K562 (cell line): ENCODE data around the gene BCL2L12.

Source experiments
- BRCA1 ChIP-seq, 2 experiments: fragments of 450-650 bp in 1 of 2; sonication (generic) in 1 of 2; formaldehyde crosslinking in 1 of 2; IDR thresholded peaks; 2 replicates each; pipeline versions ENCODE4 v1.5.0 to v1.6.1; 2017 to 2020; ENCODE audit warnings: mild to moderate bottlenecking in 1 of 2, missing genetic modification reagents in 1 of 2
- CREM ChIP-seq: IDR thresholded peaks from 2 replicates; pipeline ENCODE4 v1.6.1; 2014; ENCODE audit warnings: antibody characterized with exemption, low read depth
- CTCF ChIP-seq, 3 experiments: IDR thresholded peaks in 2 of 3; conservative IDR thresholded peaks in 1 of 3; 2 replicates each; pipeline ENCODE4 v1.5.1; 2011 to 2012; ENCODE audit warnings: low read length in 3 of 3, mild to moderate bottlenecking in 3 of 3, control low read depth in 2 of 3, improper control_type of control experiment in 1 of 3, inconsistent platforms in 1 of 3, low read depth in 1 of 3, mixed read lengths in 1 of 3, moderate library complexity in 1 of 3; ENCODE audit not compliant: insufficient read depth in 2 of 3
- ESRRA ChIP-seq: fragments of 450-650 bp; IDR thresholded peaks from 2 replicates; pipeline ENCODE4 v1.6.1; 2014; ENCODE audit warnings: low read depth, mild to moderate bottlenecking, moderate library complexity, borderline replicate concordance
- FOS ChIP-seq: IDR thresholded peaks from 3 replicates; pipeline ENCODE4 v1.6.1; 2011; ENCODE audit not compliant: insufficient read length; ENCODE audit errors: extremely low read depth
- JUND ChIP-seq, 2 experiments: IDR thresholded peaks; 2 replicates in 1 of 2; 3 replicates in 1 of 2; pipeline ENCODE4 v1.6.1; 2011; ENCODE audit warnings: borderline replicate concordance in 2 of 2, low read depth in 2 of 2, low read length in 2 of 2, improper control_type of control experiment in 1 of 2, missing biosample characterization in 1 of 2, missing genetic modification characterization in 1 of 2, missing genetic modification reagents in 1 of 2
- POLR2A ChIP-seq: fragments of 450-650 bp; conservative IDR thresholded peaks from 2 replicates; pipeline ENCODE4 v1.6.1; 2016
- SMC3 ChIP-seq: conservative IDR thresholded peaks from 2 replicates; pipeline ENCODE4 v1.6.1; 2011; ENCODE audit warnings: low read depth, low read length, improper control_type of control experiment; ENCODE audit not compliant: insufficient read depth
- YY1 ChIP-seq, 3 experiments: IDR thresholded peaks; 2 replicates each; pipeline ENCODE4 v1.6.1; 2011; ENCODE audit warnings: low read length in 2 of 3, mild to moderate bottlenecking in 2 of 3, moderate library complexity in 2 of 3, borderline replicate concordance in 1 of 3, control low read depth in 1 of 3, low read depth in 1 of 3; ENCODE audit not compliant: insufficient read depth in 3 of 3, insufficient replicate concordance in 2 of 3, control insufficient read depth in 1 of 3, insufficient read length in 1 of 3; ENCODE audit errors: extremely low read depth in 1 of 3
- ZBTB26 ChIP-seq: fragments of 450-650 bp; formaldehyde crosslinking; IDR thresholded peaks from 2 replicates; pipeline ENCODE4 v1.4.0; 2022; ENCODE audit warnings: missing genetic modification characterization
- ZFP36 ChIP-seq: fragments of 150-350 bp; IDR thresholded peaks from 2 replicates; pipeline ENCODE4 v1.6.1; 2018; ENCODE audit warnings: low read length, low read depth; ENCODE audit not compliant: partially characterized antibody
- ZNF124 ChIP-seq: sonication (generic); formaldehyde crosslinking; IDR thresholded peaks from 2 replicates; pipeline ENCODE4 v1.8.1; 2022; ENCODE audit warnings: missing genetic modification reagents
- TF ChIP-seq, protein P1 (sequence below): fragments of 250-450 bp; sonication (Bioruptor Pico); IDR thresholded peaks from 2 replicates; pipeline ENCODE4 v1.6.1; 2021; ENCODE audit warnings: mild to moderate bottlenecking
- TF ChIP-seq, protein P2 (sequence below): fragments of 450-650 bp; IDR thresholded peaks from 2 replicates; pipeline ENCODE4 v1.6.1; 2016; ENCODE audit warnings: missing biosample characterization, missing genetic modification characterization

- no peak for TF ChIP-seq FOS
- no peak for TF ChIP-seq POLR2A
- TF ChIP-seq CTCF (IDR thresholded peaks at IDR 0.05 in 2 of 3, conservative IDR thresholded peaks at IDR 0.05 in 1 of 3; ENCODE audit: insufficient read depth in 2 of 3, low read depth in 1 of 3, low read length in 3 of 3) = no peak
- no peak for TF ChIP-seq BRCA1 (IDR thresholded peaks at IDR 0.05)
- TF ChIP-seq BRCA1 (CRISPR knock-in tag; IDR thresholded peaks at IDR 0.05) = no peak
- TF ChIP-seq ZFP36 = no peak
- no peak for TF ChIP-seq YY1 (IDR thresholded peaks at IDR 0.05; ENCODE audit: borderline replicate concordance in 1 of 3, control insufficient read depth in 1 of 3, extremely low read depth in 1 of 3, insufficient read depth in 3 of 3, insufficient read length in 1 of 3, insufficient replicate concordance in 2 of 3, low read depth in 1 of 3, low read length in 2 of 3)
- no peak for TF ChIP-seq ESRRA
- TF ChIP-seq, protein P1, sequence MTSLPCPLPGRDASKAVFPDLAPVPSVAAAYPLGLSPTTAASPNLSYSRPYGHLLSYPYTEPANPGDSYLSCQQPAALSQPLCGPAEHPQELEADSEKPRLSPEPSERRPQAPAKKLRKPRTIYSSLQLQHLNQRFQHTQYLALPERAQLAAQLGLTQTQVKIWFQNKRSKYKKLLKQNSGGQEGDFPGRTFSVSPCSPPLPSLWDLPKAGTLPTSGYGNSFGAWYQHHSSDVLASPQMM (CRISPR knock-in tag) = no peak
- no peak for TF ChIP-seq JUND (IDR thresholded peaks at IDR 0.05; ENCODE audit: borderline replicate concordance, low read depth, low read length)
- no peak for TF ChIP-seq JUND (tag; IDR thresholded peaks at IDR 0.05; ENCODE audit: borderline replicate concordance, low read depth, low read length)
- TF ChIP-seq ZNF124 (CRISPR knock-in tag) = no peak
- TF ChIP-seq ZBTB26 (CRISPR knock-in tag) = no peak
- no peak for TF ChIP-seq SMC3
- TF ChIP-seq, protein P2, sequence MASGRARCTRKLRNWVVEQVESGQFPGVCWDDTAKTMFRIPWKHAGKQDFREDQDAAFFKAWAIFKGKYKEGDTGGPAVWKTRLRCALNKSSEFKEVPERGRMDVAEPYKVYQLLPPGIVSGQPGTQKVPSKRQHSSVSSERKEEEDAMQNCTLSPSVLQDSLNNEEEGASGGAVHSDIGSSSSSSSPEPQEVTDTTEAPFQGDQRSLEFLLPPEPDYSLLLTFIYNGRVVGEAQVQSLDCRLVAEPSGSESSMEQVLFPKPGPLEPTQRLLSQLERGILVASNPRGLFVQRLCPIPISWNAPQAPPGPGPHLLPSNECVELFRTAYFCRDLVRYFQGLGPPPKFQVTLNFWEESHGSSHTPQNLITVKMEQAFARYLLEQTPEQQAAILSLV = no peak
- no peak for TF ChIP-seq CREM
Measured at GRCh38 chr19:49654581-49654980, 11.2 kb upstream of the BCL2L12 start.
